Omental fat pad (tissue), 4 donors: Measurements from ENCODE around the gene KLHDC9. TPM values are rescaled to one million over a fixed set of nuclear protein-coding genes. Genes with fewer than 3 reads are reported as not detected.

Experiments
- ATAC-seq: fragments of 150-250 bp; one replicate; pipeline ENCODE4 v1.9.1; 2016; ENCODE audit warnings: mild to moderate bottlenecking, moderate library complexity; ENCODE audit not compliant: low FRiP score
- DNase-seq: peaks from one replicate; pipeline ENCODE4 v3.0.0-alpha.2; 2019; ENCODE audit warnings: low spot score
- CTCF ChIP-seq, 3 donors: fragments of 450-650 bp; IDR thresholded peaks; one replicate each; pipeline ENCODE4 v1.5.1; 2016 to 2017; ENCODE audit warnings: antibody characterized with exemption in 3 of 3, mild to moderate bottlenecking in 3 of 3, moderate library complexity in 2 of 3
- total RNA-seq, 4 donors: library from RNA; depleted of rRNA; stranded (reverse); fragments of >200 nt; gene quantifications; one replicate each; pipeline ENCODE4 v1.1.0, GENCODE V29; 2016

KLHDC9 gene
- total RNA-seq, 4 donors from 2014 or later = 0.60 to 2.2 (median 1.5) TPM; not detected in 1

GRCh38 chr1:161131523-161132409 is 33.6 kb downstream of the KLHDC9 start:
- no peak for TF ChIP-seq CTCF (IDR thresholded peaks at IDR 0.05)
- no peak for DNase-seq
- ATAC-seq = peak; percentile 43

GRCh38 chr1:161132410-161133219 is 34.5 kb downstream of the KLHDC9 start, which contains the start of gene DEDD:
Gene DEDD, minus strand, starts transcription at chr1:161132667. Its CDS starts 8,205 bp downstream, at chr1:161124462.
- ATAC-seq = peak; percentile 93
- no peak for TF ChIP-seq CTCF (IDR thresholded peaks at IDR 0.05)
- DNase-seq = peak; percentile 65

- no peak for DNase-seq
- no peak for ATAC-seq
- TF ChIP-seq CTCF (IDR thresholded peaks at IDR 0.05) = no peak
Observed at GRCh38 chr1:161133220-161133740, 35.1 kb downstream of the KLHDC9 start.

GRCh38 chr1:161137881-161138280 is 39.7 kb downstream of the KLHDC9 start:
- no peak for TF ChIP-seq CTCF (IDR thresholded peaks at IDR 0.05)
- DNase-seq (no peak), ATAC-seq (no peak)

GRCh38 chr1:161138431-161138830 is 40.3 kb downstream of the KLHDC9 start:
- DNase-seq (no peak), ATAC-seq (no peak)
- TF ChIP-seq CTCF (IDR thresholded peaks at IDR 0.05) = no peak

DNA sequence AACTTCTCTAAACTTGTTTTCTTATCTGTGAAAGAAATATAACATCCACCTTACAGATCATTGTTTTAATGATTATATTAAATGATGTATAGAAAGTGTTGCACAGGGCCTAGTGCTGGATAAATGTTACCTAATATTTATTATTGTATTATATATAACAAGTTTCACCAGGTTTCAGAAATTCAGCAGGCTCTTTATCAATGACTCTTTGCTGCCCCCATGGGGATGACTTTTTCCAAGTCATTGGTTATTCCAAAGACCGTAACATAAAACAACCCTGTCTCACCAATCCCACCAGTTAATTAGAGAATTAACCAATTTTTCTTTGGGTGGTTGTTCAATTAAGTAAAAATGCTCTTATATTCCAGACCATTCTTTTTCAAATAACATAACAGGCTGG is 41.6 kb downstream of the KLHDC9 start:
- DNase-seq (no peak), ATAC-seq (no peak)
- no peak for TF ChIP-seq CTCF (IDR thresholded peaks at IDR 0.05)
